Heart right ventricle (tissue), 16 donors: ENCODE measurements around the gene CYP27B1. TPM values are rescaled to one million over a fixed set of nuclear protein-coding genes. Genes with fewer than 3 reads are reported as not detected.

ENCODE experiments used
- ATAC-seq, 8 donors: fragments of 200-7000 bp; cut with Tn5 transposase; one replicate each; pipeline ENCODE4 v1.9.1; 2020; ENCODE audit warnings: mild to moderate bottlenecking in 8 of 8, moderate library complexity in 8 of 8, moderate number of reproducible peaks in 1 of 8
- DNase-seq, 2 donors: peaks; one replicate each; pipeline ENCODE4 v3.0.0-alpha.2; 2020
- H3K27ac ChIP-seq, 10 donors: fragments of 200-600 bp; sonication (generic) in 2 of 10; one replicate each; pipeline versions ENCODE4 v1.5.0 to v1.8.0; 2020 to 2022; ENCODE audit warnings: mild to moderate bottlenecking in 3 of 10
- H3K27me3 ChIP-seq, 7 donors: fragments of 200-600 bp; one replicate each; pipeline ENCODE4 v1.8.0; 2021 to 2022; ENCODE audit warnings: mild to moderate bottlenecking in 2 of 7
- H3K36me3 ChIP-seq, 9 donors: fragments of 200-600 bp; sonication (generic) in 1 of 9; one replicate each; pipeline versions ENCODE4 v1.5.0 to v1.8.0; 2020 to 2022; ENCODE audit warnings: mild to moderate bottlenecking in 2 of 9
- H3K4me1 ChIP-seq, 9 donors: fragments of 200-600 bp; sonication (generic) in 1 of 9; one replicate each; pipeline versions ENCODE4 v1.5.0 to v1.8.0; 2020 to 2022; ENCODE audit warnings: mild to moderate bottlenecking in 4 of 9
- H3K4me3 ChIP-seq, 10 donors: fragments of 200-600 bp; sonication (generic) in 2 of 10; one replicate each; pipeline versions ENCODE4 v1.5.0 to v1.8.0; 2020 to 2022; ENCODE audit warnings: mild to moderate bottlenecking in 7 of 10, moderate library complexity in 2 of 10
- H3K9me3 ChIP-seq, 11 donors: fragments of 200-600 bp in 10 of 11; sonication (generic) in 2 of 11; one replicate each; pipeline versions ENCODE4 v1.5.0 to v1.8.0; 2013 to 2022; ENCODE audit warnings: mild to moderate bottlenecking in 2 of 11, control low read depth in 1 of 11, moderate library complexity in 1 of 11
- CTCF ChIP-seq, 9 donors: fragments of 200-600 bp; sonication (generic) in 2 of 9; IDR thresholded peaks; one replicate each; pipeline versions ENCODE4 v1.5.0 to v1.8.0; 2021 to 2022; ENCODE audit warnings: antibody characterized with exemption in 9 of 9, mild to moderate bottlenecking in 5 of 9, moderate library complexity in 1 of 9
- WGBS, 2 donors: extraction: QIAGEN DNeasy Blood & Tissue Kit; methylation state at CpG; one replicate each; pipeline ENCODE4 v1.1.7; 2013; ENCODE audit warnings: inconsistent platforms in 1 of 2; 5-methylcytosine and 5-hydroxymethylcytosine counted together
- intact Hi-C, 10 donors: fragments of 100-400 bp; cut with DNase I; formaldehyde crosslinking; loops; one replicate each; pipeline versions ENCODE4 v1.11.1 to v1.14.2; 2022
- polyA plus RNA-seq, 2 donors: library from polyadenylated mRNA; stranded (reverse); fragments of 200-250 nt; gene quantifications; one replicate each; pipeline ENCODE4 v1.2.3, GENCODE V29; 2013
- total RNA-seq, 10 donors: library from RNA; stranded (reverse); fragmentation: NEBNext Ultra II Directional in 3 of 10; extraction: Animal tissue kit (Norgen Biotek cat#: 25700) in 3 of 10; gene quantifications; one replicate each; pipeline versions ENCODE4 v1.2.1 to v1.2.4, GENCODE V29; 2021 to 2023
- donor health status: Arrhythmogenic right ventricular cardiomyopathy.
- donor health status: ischemic (EF 13 %, LVEDD 7.1; RV severe dilation, severe dysfunction).
- donor health status: healthy with polysubstance abuse.
- donor health status: DM: no; HTN: yes; CAD: no.
- donor health status: DM: no; HTN: no; CAD: no.
- donor health status: ischemic (EF 25% LVEDD 6.9; RV normal size, moderate dysfunction).
- donor health status: ischemic (EF 25% LVEDD 5.7; RV mildly dilated, moderate dysfunction).
- donor health status: healthy.
- donor health status: DM: yes; HTN: yes; CAD: no.
- donor health status: Ischemic cardiomyopathy.
- donor health status: ischemic (EF 35%, LVEDD 5.7; RV mildly dilated, moderate dysfunction).
- donor health status: nonischemic (EF 11% LVEDD 7.7; RV severe dilation, severe dysfunction).
- donor health status: DM: yes; HTN: yes; CAD: no.
- donor health status: PGD.
- donor health status: ischemic (EF 29% LVEDD 5.4; RV normal size, mild dysfunction).
- donor health status: nonischemic (EF 23%, LVEDD 6.1; RV moderate dilation, normal function).

Gene CYP27B1
- total and polyA plus RNA-seq, 12 donors: 0.14 to 0.95 (median 0.81) TPM; not detected in 9

DNA sequence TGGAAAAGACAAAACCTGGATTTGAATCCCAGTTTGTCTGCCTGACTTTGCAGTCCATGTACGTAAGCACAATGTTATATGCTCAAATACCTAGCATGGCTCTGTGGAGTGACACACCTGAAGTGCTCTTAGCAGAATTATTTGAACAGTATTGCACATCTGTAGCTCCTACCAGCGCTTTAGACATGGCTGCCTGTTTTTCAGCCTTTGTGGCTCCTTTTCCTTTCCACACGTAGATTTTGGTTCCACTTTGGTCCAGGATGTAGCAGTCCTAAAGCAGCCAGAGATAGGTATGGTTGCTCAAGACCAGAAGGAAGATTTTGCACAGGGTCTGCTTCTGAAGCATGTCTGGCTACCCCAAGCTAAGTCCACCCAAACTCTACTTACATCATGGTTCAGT lies 42.5 kb upstream of the CYP27B1 start:
- ATAC-seq (no peak), DNase-seq (no peak)
- Histone ChIP-seq H3K9me3 (no peaks in the 10 kb centered on the region), H3K4me1 (peaks cover 1 to 7% (median 5%) of the 10 kb centered on the region in 9 donors), H3K4me3 (no peak overlapping the region), H3K27me3 (no peaks in the 10 kb centered on the region), H3K27ac (no peak overlapping the region), H3K36me3 (peaks cover 0 to 96% (median 30%) of the 10 kb centered on the region in 9 donors)
- WGBS, 2 donors: 90 to 94% methylated on average over 3 of the region's 3 CpGs
- intact Hi-C loops: loop anchor here in 2 of 10 donors (10.0 kb wide), 1 partner anchor 95 kb away; no protein-coding TSS in a partner anchor
- no peak for TF ChIP-seq CTCF (IDR thresholded peaks at IDR 0.05)

DNA sequence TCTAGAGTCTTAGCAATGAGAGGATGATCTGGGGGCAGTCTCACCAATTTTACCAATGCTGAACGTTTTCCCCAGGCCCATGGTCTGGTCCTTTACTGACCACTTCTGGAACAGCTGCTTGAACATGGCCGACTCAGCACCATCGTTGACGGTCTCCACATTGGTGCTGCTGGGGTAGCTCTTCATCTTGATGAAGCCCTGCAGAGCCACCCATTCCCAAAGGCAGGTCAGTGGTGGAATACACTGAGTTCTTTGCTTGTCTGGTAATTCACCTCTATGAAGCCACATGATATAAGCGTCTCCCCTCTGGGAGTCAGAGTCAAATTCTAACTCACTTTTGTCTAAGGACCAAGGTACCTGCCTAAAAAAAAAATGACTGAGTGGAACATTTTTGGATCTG lies 41.5 kb upstream of the CYP27B1 start:
- no peaks in the 10 kb centered on the region for H3K9me3 ChIP-seq
- ATAC-seq: no peak
- TF ChIP-seq CTCF (IDR thresholded peaks at IDR 0.05): no peak
- no peak for DNase-seq
- H3K4me1 ChIP-seq: peaks cover 0 to 7% (median 4%) of the 10 kb centered on the region in 9 donors
- intact Hi-C loops: loop anchor here in 2 of 10 donors (10.0 kb wide), 1 partner anchor 96 kb away; no protein-coding TSS in a partner anchor
- H3K4me3 ChIP-seq: no peak overlapping the region
- H3K27me3 ChIP-seq: no peaks in the 10 kb centered on the region
- H3K36me3 ChIP-seq: peaks cover 0 to 100% (median 31%) of the 10 kb centered on the region in 9 donors
- no peak overlapping the region for H3K27ac ChIP-seq
- WGBS, 2 donors: 86 to 88% methylated on average over 5 of the region's 5 CpGs

- WGBS, 2 donors: 90 to 93% methylated on average over 9 of the region's 9 CpGs
- DNase-seq (no peak), ATAC-seq (no peak)
- intact Hi-C loops: loop anchor here in 2 of 10 donors (10.0 kb wide), 1 partner anchor 98 kb away; no protein-coding TSS in a partner anchor
- H3K4me1 ChIP-seq: peaks cover 0 to 8% (median 5%) of the 10 kb centered on the region in 9 donors
- peaks cover 0 to 100% (median 36%) of the 10 kb centered on the region in 9 donors for H3K36me3 ChIP-seq
- no peak overlapping the region for H3K4me3 ChIP-seq
- no peaks in the 10 kb centered on the region for H3K27me3 ChIP-seq
- TF ChIP-seq CTCF (IDR thresholded peaks at IDR 0.05): no peak
- no peak overlapping the region for H3K27ac ChIP-seq
- no peaks in the 10 kb centered on the region for H3K9me3 ChIP-seq
These were observed 40.4 kb upstream of the CYP27B1 start for GRCh38 chr12:57807285-57807684.

- Histone ChIP-seq H3K36me3 (peaks cover 0 to 100% (median 42%) of the 10 kb centered on the region in 9 donors), H3K9me3 (no peaks in the 10 kb centered on the region), H3K4me3 (no peak overlapping the region), H3K4me1 (peaks cover 0 to 8% (median 5%) of the 10 kb centered on the region in 9 donors), H3K27ac (no peak overlapping the region), H3K27me3 (no peaks in the 10 kb centered on the region)
- no peak for TF ChIP-seq CTCF (IDR thresholded peaks at IDR 0.05)
- DNase-seq (no peak), ATAC-seq (no peak)
- intact Hi-C loops: loop anchor here in 2 of 10 donors (10.0 kb wide), 1 partner anchor 98 kb away; no protein-coding TSS in a partner anchor
- 96 to 99% methylated on average over 3 of the region's 3 CpGs for WGBS, 2 donors
These were observed 39.8 kb upstream of the CYP27B1 start for GRCh38 chr12:57806677-57807076.
